B cell (primary cell): ENCODE measurements around the gene TGFBR2. TPM values are rescaled to one million over a fixed set of nuclear protein-coding genes. Genes with fewer than 3 reads are reported as not detected.

ENCODE experiments used
- ATAC-seq: fragments of 200-7000 bp; cut with Tn5 transposase; one replicate; pipeline ENCODE4 v1.10.0; 2021; ENCODE audit warnings: low read depth, mild to moderate bottlenecking, moderate number of reproducible peaks, moderate library complexity
- CTCF ChIA-PET: fragments of 350-600 bp; sonication (Branson Sonifier 250); formaldehyde crosslinking; loops from one replicate; lab custom pipeline; 2021; ENCODE audit warnings: antibody characterized with exemption, inconsistent platforms; lab: Charles Lee
- POLR2A ChIA-PET: fragments of 350-600 bp; sonication (Branson Sonifier 250); formaldehyde crosslinking; loops from one replicate; lab custom pipeline; 2021; ENCODE audit warnings: antibody characterized with exemption; lab: Charles Lee
- DNase-seq: peaks from one replicate; pipeline ENCODE4 v3.0.0; 2013
- H2AFZ ChIP-seq: 2 replicates; pipeline ENCODE4 v1.6.1; 2012; ENCODE audit warnings: mild to moderate bottlenecking, low read depth, low read length; ENCODE audit not compliant: insufficient read depth, poor library complexity, severe bottlenecking
- H3K27ac ChIP-seq, 2 donors: 1 replicate in 1 of 2; 2 replicates in 1 of 2; pipeline ENCODE4 v1.5.1; 2012 to 2013; ENCODE audit warnings: low read length in 2 of 2, mild to moderate bottlenecking in 2 of 2, moderate library complexity in 1 of 2
- H3K27me3 ChIP-seq, 4 experiments: fragments of 200-600 bp in 1 of 4; sonication (generic) in 1 of 4; replicated peaks in 1 of 4; 1 replicate in 2 of 4; 2 replicates in 2 of 4; pipeline versions ENCODE4 v1.6.1 to v1.7.0; 2013 to 2016; ENCODE audit warnings: low read length in 3 of 4, mild to moderate bottlenecking in 2 of 4, mixed read lengths in 1 of 4, moderate library complexity in 1 of 4; ENCODE audit not compliant: insufficient read depth in 4 of 4, control insufficient read depth in 3 of 4; ENCODE audit errors: control extremely low read depth in 1 of 4
- H3K36me3 ChIP-seq, 2 experiments: replicated peaks in 1 of 2; 1 replicate in 1 of 2; 2 replicates in 1 of 2; pipeline versions ENCODE4 v1.6.1 to v1.7.1; 2013; ENCODE audit warnings: low read length in 1 of 2; ENCODE audit not compliant: insufficient read depth in 2 of 2, control insufficient read depth in 1 of 2; ENCODE audit errors: control extremely low read depth in 1 of 2, extremely low read depth in 1 of 2
- H3K4me1 ChIP-seq, 2 donors: fragments of 200-600 bp in 1 of 2; sonication (generic) in 1 of 2; 1 replicate in 1 of 2; 2 replicates in 1 of 2; pipeline versions ENCODE4 v1.5.1 to v1.6.1; 2013 to 2017; ENCODE audit warnings: low read length in 2 of 2; ENCODE audit not compliant: control insufficient read depth in 2 of 2, insufficient read depth in 2 of 2
- H3K4me2 ChIP-seq: replicated peaks from 2 replicates; pipeline ENCODE3; 2012; ENCODE audit warnings: mild to moderate bottlenecking, low read depth, low read length; ENCODE audit not compliant: poor library complexity, severe bottlenecking
- H3K4me3 ChIP-seq, 5 experiments: fragments of 200-600 bp in 1 of 5; sonication (generic) in 1 of 5; 1 replicate in 3 of 5; 2 replicates in 2 of 5; pipeline versions ENCODE4 v1.5.1 to v1.7.0; 2011 to 2016; ENCODE audit warnings: low read length in 4 of 5, mild to moderate bottlenecking in 4 of 5, low read depth in 2 of 5, control low read depth in 1 of 5, moderate library complexity in 1 of 5; ENCODE audit not compliant: insufficient read depth in 1 of 5; ENCODE audit errors: control extremely low read depth in 1 of 5, extremely low read depth in 1 of 5
- H3K79me2 ChIP-seq: fragments of 200-600 bp; sonication (generic); one replicate; pipeline ENCODE4 v1.6.0; 2016; ENCODE audit warnings: low read length; ENCODE audit not compliant: control insufficient read depth, insufficient read depth
- H3K9ac ChIP-seq: fragments of 200-600 bp; sonication (generic); 2 replicates; pipeline ENCODE4 v1.6.1; 2017; ENCODE audit warnings: mild to moderate bottlenecking, low read length, moderate library complexity
- H3K9me3 ChIP-seq, 3 donors: one replicate each; pipeline versions ENCODE4 v1.6.1 to v1.7.1; 2013; ENCODE audit warnings: low read length in 2 of 3; ENCODE audit not compliant: control insufficient read depth in 2 of 3, insufficient read depth in 1 of 3; ENCODE audit errors: control extremely low read depth in 1 of 3
- H4K20me1 ChIP-seq: 2 replicates; pipeline ENCODE4 v1.6.0; 2012; ENCODE audit warnings: mild to moderate bottlenecking, low read length; ENCODE audit not compliant: insufficient read depth, control insufficient read depth, poor library complexity, severe bottlenecking
- H3K27ac Mint-ChIP-seq: one replicate; pipeline ENCODE4 v1.8.0; 2021; ENCODE audit warnings: mixed read lengths
- H3K27me3 Mint-ChIP-seq: one replicate; pipeline ENCODE4 v1.8.0; 2021; ENCODE audit warnings: mixed read lengths
- H3K4me1 Mint-ChIP-seq: one replicate; pipeline ENCODE4 v1.8.0; 2021; ENCODE audit warnings: mixed read lengths
- H3K4me3 Mint-ChIP-seq: one replicate; pipeline ENCODE4 v1.8.0; 2021; ENCODE audit warnings: mixed read lengths
- H3K9me3 Mint-ChIP-seq: one replicate; pipeline ENCODE4 v1.8.0; 2022; ENCODE audit warnings: mixed read lengths; ENCODE audit not compliant: insufficient read depth
- CTCF ChIP-seq: fragments of 200-600 bp; IDR thresholded peaks from one replicate; pipeline ENCODE4 v1.8.0; 2022; ENCODE audit warnings: antibody characterized with exemption, mild to moderate bottlenecking
- EZH2 ChIP-seq: IDR thresholded peaks from 2 replicates; pipeline ENCODE4 v1.6.1; 2012; ENCODE audit warnings: borderline replicate concordance, low read depth, mild to moderate bottlenecking, moderate library complexity, low read length; ENCODE audit not compliant: insufficient read depth, poor library complexity, severe bottlenecking
- WGBS: methylation state at CpG from one replicate; pipeline ENCODE4 v1.1.5; 2013; ENCODE audit warnings: missing lambda C conversion rate; ENCODE audit not compliant: insufficient coverage; 5-methylcytosine and 5-hydroxymethylcytosine counted together
- intact Hi-C: fragments of 100-400 bp; cut with micrococcal nuclease; formaldehyde crosslinking; loops from one replicate; pipeline ENCODE4 v1.10.0; 2022
- polyA plus RNA-seq: library from polyadenylated mRNA; depleted of rRNA; stranded (reverse); fragments of >200 nt; gene quantifications from 2 replicates; pipeline ENCODE4 v1.2.3, GENCODE V29; 2012
- total RNA-seq, 2 donors: library from RNA; stranded (reverse); fragments of 120-200 nt in 1 of 2; gene quantifications; 1 replicate in 1 of 2; 2 replicates in 1 of 2; pipeline versions ENCODE4 v1.2.3 to v1.2.4, GENCODE V29; 2013 to 2022

Gene TGFBR2
- total and polyA plus RNA-seq, 2 donors (not counting 1 experiment from before 2014, with no cell fraction given), result 68.7 to 189 TPM

DNA sequence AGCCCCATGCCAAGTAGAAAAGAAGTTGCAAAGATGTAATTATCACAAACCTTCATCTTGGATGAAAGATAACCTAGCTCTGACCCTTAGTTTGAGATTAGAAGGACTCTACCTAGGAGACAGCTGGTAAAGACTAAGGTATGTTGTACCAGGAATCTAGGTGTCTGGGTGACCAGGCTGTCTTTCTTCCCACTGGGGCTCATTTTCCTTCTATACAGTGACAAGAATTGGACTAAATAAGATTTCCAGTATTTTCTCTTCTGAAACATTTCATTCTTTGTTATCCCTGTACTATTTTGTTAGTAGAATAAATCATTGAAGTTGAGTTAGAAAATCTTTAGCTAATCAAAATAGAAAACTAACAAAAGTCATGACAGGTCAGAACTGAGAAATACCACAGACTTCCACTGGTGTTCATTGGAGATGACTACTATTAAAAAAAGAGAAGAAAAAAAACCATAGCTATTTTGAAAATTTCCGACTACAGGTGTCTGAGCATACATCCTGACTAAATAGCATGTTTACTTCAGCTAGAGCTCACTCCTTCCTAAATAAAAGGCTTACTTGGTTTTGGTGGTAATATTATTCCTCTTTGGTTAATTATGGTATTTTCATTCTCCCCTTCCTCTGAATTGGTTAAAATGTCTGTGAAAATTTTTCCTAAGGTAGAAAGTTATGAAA is 10.1 kb downstream of the TGFBR2 start:
- Histone ChIP-seq H3K4me3 (peak overlapping the region in 1 of 5 experiments; percentile 15), H3K27ac (peak overlapping the region; percentile 47 to 89), H2AFZ (no peak overlapping the region), H3K79me2 (peaks cover 100% of the 10 kb centered on the region), H3K4me1 (peaks cover 95 to 98% of the 10 kb centered on the region in 2 donors), H3K27me3 (no peaks in the 10 kb centered on the region), H3K4me2 (peak overlapping the region; percentile 56), H3K9ac (peak overlapping the region; percentile 46), H4K20me1 (peaks cover 47% of the 10 kb centered on the region), H3K9me3 (no peaks in the 10 kb centered on the region), H3K36me3 (peaks cover 3 to 16% of the 10 kb centered on the region in 2 experiments)
- WGBS, result no CpG with 5 or more reads among the region's 1 CpG
- Mint-ChIP-seq H3K4me1 (peaks cover 95% of the 10 kb centered on the region), H3K27ac (peak overlapping the region; percentile 46), H3K9me3 (no peaks in the 10 kb centered on the region), H3K27me3 (no peaks in the 10 kb centered on the region), H3K4me3 (peak overlapping the region; percentile 50)
- DNase-seq (no peak), ATAC-seq (no peak)
- intact Hi-C loops, result loop anchor here (1.0 kb wide), 1 partner anchor 9 kb away; no protein-coding TSS in a partner anchor
- ChIA-PET CTCF (interaction anchor here (1.1 to 5.3 kb wide), 6 partner anchors 8 to 419 kb away, joined by 3 to 19 read pairs (median 6); no protein-coding TSS in a partner anchor), POLR2A (interaction anchor here (0.7 to 1.6 kb wide), 3 partner anchors 10 to 114 kb away, joined by 3 to 8 read pairs (median 3); partner anchors contain the start of gene TGFBR2)
- TF ChIP-seq CTCF, result no peak
- no peak for TF ChIP-seq EZH2

DNA sequence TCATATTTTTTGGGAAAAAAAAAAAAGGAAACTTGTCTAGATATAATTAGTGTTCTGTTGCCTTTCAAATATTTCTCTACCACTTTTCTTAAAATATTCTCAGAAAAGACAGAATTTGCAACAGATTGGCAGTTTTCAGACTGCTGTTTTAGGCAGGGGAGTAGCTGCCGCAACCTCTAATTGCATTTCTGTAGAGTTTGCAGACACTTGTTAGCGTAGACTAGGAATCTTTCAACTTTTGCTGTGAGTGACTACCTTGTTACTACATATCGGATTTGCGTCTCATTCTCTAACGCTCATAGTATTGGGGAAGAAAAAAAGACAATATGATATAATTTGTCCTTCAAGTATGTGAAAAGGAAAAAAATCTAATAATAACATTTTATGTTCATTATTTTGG is 10.7 kb downstream of the TGFBR2 start:
- intact Hi-C loops, result no loop called here
- ChIA-PET CTCF (interaction anchor here (0.7 to 5.3 kb wide), 5 partner anchors 9 to 297 kb away, joined by 3 to 19 read pairs (median 8); no protein-coding TSS in a partner anchor), POLR2A (interaction anchor here (0.7 to 1.6 kb wide), 2 partner anchors 10 to 115 kb away, joined by 3 to 8 read pairs; partner anchors contain the start of gene TGFBR2)
- Mint-ChIP-seq H3K27me3 (no peaks in the 10 kb centered on the region), H3K4me1 (peaks cover 95% of the 10 kb centered on the region), H3K9me3 (no peaks in the 10 kb centered on the region), H3K27ac (peak overlapping the region; percentile 58), H3K4me3 (peak overlapping the region; percentile 50)
- H3K4me1 ChIP-seq, result peaks cover 95 to 98% of the 10 kb centered on the region in 2 donors
- 86% methylated on average over 1 of the region's 5 CpGs for WGBS
- no peak for TF ChIP-seq EZH2
- no peak for TF ChIP-seq CTCF
- H3K4me3 ChIP-seq, result peak overlapping the region in 1 of 5 experiments; percentile 15
- H3K79me2 ChIP-seq, result peaks cover 100% of the 10 kb centered on the region
- ATAC-seq (no peak), DNase-seq (no peak)
- peak overlapping the region; percentile 56 for H3K4me2 ChIP-seq
- no peaks in the 10 kb centered on the region for H3K27me3 ChIP-seq
- H3K9me3 ChIP-seq, result no peaks in the 10 kb centered on the region
- peak overlapping the region; percentile 47 to 89 for H3K27ac ChIP-seq
- peaks cover 41% of the 10 kb centered on the region for H4K20me1 ChIP-seq
- no peak overlapping the region for H2AFZ ChIP-seq
- peak overlapping the region; percentile 46 for H3K9ac ChIP-seq
- peaks cover 3 to 19% of the 10 kb centered on the region in 2 experiments for H3K36me3 ChIP-seq
